GM18511 (cell line): ENCODE results near the gene TBL2.
A peak's percentile ranks its signal among the peaks of the same experiment; 100 is the strongest.
"Not testable (repeated sequence)": the region's sequence is repeated elsewhere in the genome, so short reads cannot be mapped to it uniquely, and the experiment has no call there.

Experiments
- ATAC-seq: cut with Tn5 transposase; IDR thresholded peaks from one replicate; pipeline ENCODE4 v1.9.1; 2021; ENCODE audit warnings: mild to moderate bottlenecking, moderate library complexity; ENCODE audit not compliant: unreplicated experiment

TBL2 gene, protein sequence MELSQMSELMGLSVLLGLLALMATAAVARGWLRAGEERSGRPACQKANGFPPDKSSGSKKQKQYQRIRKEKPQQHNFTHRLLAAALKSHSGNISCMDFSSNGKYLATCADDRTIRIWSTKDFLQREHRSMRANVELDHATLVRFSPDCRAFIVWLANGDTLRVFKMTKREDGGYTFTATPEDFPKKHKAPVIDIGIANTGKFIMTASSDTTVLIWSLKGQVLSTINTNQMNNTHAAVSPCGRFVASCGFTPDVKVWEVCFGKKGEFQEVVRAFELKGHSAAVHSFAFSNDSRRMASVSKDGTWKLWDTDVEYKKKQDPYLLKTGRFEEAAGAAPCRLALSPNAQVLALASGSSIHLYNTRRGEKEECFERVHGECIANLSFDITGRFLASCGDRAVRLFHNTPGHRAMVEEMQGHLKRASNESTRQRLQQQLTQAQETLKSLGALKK

DNA sequence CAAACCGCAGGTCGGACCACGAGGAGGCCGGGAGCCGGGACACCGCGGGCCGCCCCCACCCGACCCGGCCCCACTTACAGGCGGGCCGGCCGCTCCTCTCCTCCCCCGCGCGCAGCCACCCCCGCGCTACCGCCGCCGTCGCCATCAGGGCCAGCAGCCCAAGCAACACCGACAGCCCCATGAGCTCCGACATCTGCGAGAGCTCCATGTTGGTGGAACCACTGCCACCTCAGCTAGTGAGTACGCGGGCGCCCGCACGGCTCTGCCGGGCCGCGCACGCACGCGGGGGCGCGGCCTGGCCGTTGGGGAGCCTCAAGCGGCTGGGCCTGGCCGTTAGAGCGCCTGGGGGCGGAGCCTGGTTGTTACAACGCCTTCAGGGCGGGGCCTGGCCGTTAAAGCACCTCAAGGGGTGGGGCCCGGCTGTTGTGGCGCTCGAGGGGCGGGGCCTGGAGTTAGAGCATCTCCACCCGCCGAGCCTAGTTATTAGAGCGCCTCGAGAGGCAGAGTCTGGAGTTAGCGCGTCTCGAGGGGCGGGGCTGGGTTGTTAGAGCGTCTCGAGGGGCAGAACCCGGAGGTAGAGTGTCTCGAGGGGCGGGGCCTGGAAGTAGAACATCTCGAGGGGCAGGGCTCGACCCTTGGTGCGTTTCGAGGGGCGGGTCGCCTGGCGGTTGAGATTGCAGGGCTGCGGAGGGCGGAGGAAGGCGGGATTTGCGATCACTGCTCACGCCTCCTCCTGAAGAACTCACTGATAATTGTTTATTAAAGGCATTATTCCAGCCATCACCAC, at the start of gene TBL2:
Gene TBL2 (minus strand): TSS at position 238 of the 787 bp plus-strand sequence. CDS start 30 bp downstream, at position 208.
- peak; percentile 91 for ATAC-seq

DNA sequence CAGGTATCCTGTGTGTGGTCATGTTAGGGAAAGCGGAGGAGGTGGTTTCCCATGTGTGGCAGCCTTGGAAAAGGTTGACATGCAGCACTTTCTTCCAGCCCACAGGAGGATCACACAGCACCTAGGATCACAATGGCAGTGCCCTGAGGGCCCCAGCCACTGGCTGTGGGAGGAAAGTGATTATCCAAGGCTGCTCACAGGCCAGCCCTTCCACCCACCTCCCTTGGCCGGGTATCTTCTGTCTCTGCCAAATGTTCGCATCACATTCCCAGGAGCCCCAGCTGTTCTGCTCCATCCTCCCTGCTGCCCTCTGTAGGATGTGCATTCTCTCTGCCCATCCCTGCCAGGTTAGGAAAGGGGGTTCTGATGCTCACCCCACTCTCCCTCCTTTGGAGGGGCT, 48.4 kb upstream of the TBL2 start:
- no peak for ATAC-seq

DNA sequence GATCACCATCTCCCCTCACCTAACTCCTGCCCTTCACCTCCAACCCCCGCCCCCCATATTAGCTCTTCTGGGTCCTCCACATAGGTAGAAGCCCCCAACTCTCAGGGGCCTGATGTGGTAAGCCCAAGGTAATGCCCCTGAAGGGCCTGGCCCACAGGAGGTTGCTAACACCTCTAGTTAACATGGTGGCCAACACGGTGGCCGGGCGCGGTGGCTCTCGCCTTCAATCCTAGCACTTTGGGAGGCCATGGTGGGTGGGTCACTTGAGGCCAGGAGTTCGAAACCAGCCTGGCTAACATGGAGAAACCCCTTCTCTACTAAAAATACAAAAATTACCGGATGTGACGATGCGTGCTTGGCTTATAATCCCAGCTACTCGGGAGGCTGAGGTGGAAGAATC, 46.9 kb upstream of the TBL2 start:
- ATAC-seq, result no peak

GRCh38 chr7:73624669-73625001, 46.3 kb upstream of the TBL2 start:
- ATAC-seq, result no peak

GRCh38 chr7:73623798-73624668, 45.7 kb upstream of the TBL2 start, which contains the start of gene MLXIPL:
Gene MLXIPL (minus strand): TSS chr7:73624522. CDS start chr7:73624492, 30 bp downstream.
- ATAC-seq, result no peak

DNA sequence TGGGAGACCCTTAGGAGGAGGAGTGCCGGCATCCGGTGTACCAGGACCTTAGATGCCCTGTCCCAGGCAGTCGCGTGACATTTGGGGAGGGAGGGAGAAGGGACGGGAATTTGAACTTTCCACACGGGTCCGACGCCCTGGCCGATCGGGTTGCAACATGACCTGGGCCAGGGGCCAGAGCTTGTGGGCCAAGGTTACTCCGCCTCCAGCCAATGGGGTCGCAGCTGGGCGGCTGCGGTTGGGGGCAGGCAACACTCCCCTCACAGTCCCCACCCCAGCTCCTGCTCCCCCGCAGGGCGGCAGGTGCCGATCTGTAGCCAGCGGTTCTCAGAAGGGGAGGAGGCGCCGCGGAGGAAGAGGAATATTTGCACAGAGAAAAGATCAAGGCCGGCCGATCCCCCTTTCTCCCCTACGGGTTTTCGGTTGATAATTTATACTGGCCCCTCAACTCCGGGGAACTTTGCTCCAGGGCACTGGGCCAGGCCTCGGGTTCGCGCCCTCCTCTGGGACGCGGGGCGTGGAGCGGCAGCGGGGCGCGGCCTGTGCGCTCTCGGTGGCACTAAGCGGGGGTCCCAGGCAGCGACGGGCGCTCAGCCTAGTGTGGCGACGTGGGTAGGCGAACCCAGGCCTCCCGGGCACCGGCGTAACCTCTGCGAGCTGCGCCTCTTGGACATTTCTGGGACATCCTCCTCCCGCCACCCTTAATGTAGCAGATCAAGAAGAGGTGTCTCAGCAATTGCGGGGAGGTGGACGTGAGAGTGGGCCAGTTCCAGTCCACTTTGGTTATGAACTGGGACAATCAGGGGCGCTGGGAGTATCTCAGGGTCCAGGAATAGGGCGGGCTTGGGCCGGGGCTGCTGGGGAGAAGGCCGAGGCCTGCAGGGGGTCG, 44.8 kb upstream of the TBL2 start:
- ATAC-seq, result no peak

DNA sequence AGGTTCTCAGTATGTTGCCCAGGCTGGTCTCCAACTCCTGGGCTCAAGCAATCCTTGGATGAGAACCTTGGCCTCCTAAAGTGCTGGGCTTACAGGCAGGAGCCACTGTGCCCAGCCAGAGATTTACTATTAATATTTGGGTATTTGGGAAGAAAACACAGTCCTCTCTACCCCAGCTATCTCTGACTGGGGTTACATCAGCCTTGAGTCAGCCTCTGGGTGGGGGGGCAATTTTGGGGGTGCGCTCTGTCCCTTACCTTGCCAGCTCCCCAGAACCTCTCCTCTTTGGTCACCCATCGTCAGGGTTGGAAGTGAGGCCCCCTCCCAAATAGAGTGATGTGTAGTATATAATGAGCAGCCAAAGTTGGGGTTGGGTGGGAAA, 44.1 kb upstream of the TBL2 start:
- no peak for ATAC-seq

DNA sequence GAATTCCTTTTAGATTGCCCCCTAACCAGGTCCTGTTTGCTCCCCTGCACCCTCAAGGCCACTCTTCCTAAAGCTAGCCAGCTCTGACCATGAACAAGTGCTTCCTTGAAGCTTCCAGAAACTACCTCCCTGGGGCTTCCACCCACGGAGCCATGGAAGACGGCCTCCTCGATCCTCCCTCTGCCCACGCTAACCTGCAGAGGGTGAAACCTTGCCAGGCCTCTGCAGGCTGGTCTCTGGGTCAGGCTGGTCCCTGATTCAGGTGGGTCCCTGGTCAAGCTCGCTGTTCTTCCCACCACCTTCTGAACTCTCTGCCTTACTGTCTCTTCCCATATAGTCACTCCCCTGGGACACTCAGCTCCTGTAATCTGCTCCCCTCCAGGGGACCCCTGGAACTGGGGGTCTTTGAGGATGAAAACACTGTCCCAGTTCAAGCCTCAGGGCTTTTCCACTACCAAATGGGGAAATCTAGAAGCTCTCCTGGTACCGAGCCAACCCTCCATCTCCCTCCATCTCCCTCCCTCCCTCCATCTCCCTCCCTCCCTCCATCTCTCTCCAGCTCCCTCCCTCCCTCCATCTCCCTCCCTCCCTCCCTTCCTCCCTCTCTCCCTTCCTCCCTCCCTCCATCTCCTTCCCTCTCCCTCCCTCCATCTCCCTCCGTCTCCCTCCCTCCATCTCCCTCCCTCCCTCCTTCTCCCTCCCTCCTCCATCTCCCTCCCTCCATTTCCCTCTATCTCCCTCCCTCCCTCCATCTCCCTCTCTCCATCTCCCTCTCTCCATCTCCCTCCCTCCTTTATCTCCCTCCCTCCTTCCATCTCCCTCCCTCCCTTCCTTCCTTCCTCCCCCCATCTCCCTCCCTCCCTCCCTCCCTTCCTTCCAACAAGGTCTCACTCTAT, 43.0 kb upstream of the TBL2 start:
- ATAC-seq, result no peak

DNA sequence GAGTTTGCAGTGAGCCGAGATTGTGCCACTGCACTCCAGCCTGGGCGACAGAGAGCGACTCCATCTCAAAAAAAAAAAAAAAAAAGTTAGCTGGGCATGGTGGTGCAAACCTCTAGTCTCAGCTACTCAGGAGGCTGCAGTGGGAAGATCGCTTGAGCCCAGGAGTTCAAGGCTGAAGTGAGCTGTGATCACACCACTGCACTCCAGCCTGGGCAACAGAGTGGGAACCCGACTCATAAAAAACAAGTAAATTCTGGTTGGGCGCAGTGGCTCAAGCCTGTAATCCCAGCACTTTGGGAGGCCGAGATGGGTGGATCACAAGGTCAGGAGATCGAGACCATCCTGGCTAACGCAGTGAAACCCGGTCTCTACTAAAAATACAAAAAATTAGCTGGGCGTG, 41.0 kb upstream of the TBL2 start:
- not testable (repeated sequence) for ATAC-seq

DNA sequence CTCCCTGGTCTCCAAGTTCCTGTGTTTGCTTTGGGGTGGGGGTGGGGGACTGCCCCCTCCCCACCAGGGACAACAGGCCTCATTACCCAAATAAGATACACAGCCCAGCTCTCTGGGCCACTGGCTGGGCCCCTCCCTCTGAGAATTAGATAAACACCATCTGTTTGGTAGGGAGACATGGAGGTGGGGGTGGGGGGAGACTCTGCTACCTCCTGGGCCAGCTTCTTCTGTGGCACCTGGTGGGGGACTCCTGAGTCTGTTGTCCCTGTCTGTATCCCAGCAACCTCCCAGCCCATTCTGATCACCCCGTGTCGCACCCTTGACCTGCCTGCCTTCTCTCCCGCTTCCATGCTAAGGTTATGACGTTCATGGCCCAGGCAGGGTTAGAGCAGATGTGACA, 40.2 kb upstream of the TBL2 start:
- ATAC-seq, result no peak

- ATAC-seq, result not testable (repeated sequence)
Measured at GRCh38 chr7:73617520-73617919, 39.1 kb upstream of the TBL2 start.

- no peak for ATAC-seq
Measured at GRCh38 chr7:73615886-73616285, 37.5 kb upstream of the TBL2 start.

- ATAC-seq, result not testable (repeated sequence)
Measured at GRCh38 chr7:73614937-73615336, 36.6 kb upstream of the TBL2 start.

DNA sequence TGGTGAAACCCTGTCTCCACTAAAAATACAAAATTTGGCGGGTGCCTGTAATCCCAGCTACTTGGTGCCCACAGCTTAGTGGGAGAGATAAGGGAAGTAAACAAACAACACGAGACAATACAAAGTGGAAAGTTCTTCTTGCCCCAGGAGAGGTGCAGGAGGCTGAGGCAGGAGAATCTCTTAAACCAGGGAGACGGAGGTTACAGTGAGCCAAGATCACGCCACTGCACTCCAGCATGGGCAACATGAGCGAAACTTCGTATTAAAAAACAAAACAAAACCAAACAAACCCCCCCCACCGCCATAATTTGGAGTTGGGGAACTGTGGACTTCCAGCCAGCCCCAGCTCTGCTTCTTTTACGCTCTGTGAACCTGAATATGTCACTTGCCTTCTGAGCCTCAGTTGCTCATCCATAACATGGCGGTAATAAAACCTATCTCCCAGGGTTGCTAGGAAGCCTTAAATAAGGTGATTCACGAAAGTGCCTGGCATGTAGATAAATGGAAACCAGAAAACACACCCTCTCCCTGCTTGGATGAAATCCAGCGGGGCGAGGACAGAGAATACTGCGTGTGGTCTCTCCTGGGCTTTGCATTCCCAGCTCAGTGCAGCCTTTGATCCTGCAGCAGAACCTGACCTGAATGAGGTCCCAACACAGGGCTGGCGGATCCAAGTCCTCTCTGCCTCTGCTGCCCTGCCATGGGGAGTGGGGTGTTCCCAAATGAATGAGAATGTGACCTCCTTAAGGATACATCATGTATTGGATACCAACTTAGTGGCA, 35.8 kb upstream of the TBL2 start:
- ATAC-seq, result no peak

- no peak for ATAC-seq
Measured at GRCh38 chr7:73612598-73613269, 34.4 kb upstream of the TBL2 start.

DNA sequence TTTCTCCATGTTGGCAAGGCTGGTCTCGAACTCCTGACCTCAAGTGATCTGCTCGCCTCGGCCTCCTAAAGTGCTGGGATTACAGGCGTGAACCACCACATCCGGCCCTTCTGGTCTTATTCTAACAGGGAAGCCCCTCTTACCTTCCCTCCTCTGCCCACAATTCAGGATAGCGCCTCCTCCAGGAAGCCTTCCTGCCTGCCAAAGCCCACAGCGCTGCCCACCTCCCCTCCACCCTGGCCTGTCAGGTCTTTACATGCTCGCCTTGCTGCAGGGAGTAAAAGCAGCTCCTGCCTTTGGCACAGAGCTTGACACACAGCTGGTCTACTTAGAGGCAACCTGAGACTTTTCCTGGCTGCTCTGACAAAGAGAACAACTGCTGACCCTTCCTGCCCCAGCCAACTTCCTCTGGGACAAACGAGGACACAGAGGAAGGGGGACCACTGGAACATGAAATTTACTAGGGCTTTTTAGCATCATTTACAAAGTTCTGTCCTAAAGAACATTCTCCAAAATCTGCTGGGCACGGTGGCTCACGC, 32.7 kb upstream of the TBL2 start:
- ATAC-seq, result no peak

DNA sequence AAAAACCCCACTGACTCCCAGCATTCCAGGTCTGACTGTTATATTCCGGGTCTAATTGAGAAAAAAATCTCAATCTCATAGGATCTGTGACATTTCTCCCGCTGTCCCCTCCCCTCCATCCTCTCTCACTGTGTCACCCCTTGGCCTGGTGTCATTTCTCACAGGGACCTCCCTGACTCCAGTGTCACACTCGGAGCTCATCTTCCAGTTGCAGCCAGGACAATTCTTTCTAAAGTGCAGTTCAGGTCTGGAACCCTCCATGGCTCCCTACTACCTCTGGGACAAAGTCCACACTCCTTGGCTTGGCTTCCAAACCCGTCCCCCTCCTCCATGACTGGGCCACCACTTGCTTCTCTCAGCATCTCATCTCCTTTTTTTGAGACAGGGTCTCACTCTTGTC, 31.7 kb upstream of the TBL2 start:
- no peak for ATAC-seq

GRCh38 chr7:73607692-73607983, 29.3 kb upstream of the TBL2 start:
- ATAC-seq, result not testable (repeated sequence)
